ENCODE measurements around the gene TMC7.

- no peak for TF ChIP-seq POLR2A (IDR thresholded peaks at IDR 0.05)
- peak in 5 of 6 experiments; percentile 30 to 48 (median 46) for TF ChIP-seq CTCF (IDR thresholded peaks at IDR 0.05)
These were observed at the start of gene TMC7 for GRCh38 chr16:18983565-18984434.
